Common myeloid progenitor, CD34-positive (primary cell): ENCODE results near the gene ASXL1.
A peak's percentile ranks its signal among the peaks of the same experiment; 100 is the strongest.

Source experiments
- CTCF ChIA-PET: fragments of 350-600 bp; sonication (Branson Sonifier 250); formaldehyde crosslinking; loops from one replicate; lab custom pipeline; 2021; ENCODE audit warnings: antibody characterized with exemption; lab: Charles Lee
- POLR2A ChIA-PET: fragments of 350-600 bp; sonication (Branson Sonifier 250); formaldehyde crosslinking; loops from one replicate; lab custom pipeline; 2021; ENCODE audit warnings: antibody characterized with exemption; lab: Charles Lee
- DNase-seq, 3 donors: peaks; one replicate each; pipeline versions ENCODE4 v3.0.0 to v3.0.0-alpha.2; 2013
- H3K27ac ChIP-seq, 2 experiments: 1 replicate in 1 of 2; 2 replicates in 1 of 2; pipeline ENCODE4 v1.7.0; 2013; ENCODE audit warnings: inconsistent platforms in 2 of 2, low read length in 2 of 2, mild to moderate bottlenecking in 2 of 2, low read depth in 1 of 2, moderate library complexity in 1 of 2; ENCODE audit not compliant: severe bottlenecking in 2 of 2, insufficient read depth in 1 of 2, poor library complexity in 1 of 2
- H3K27me3 ChIP-seq, 5 experiments: replicated peaks in 2 of 5; 1 replicate in 3 of 5; 2 replicates in 2 of 5; pipeline versions ENCODE4 v1.6.1 to v1.7.0; 2013; ENCODE audit warnings: low read length in 4 of 5, mild to moderate bottlenecking in 2 of 5, moderate library complexity in 2 of 5, inconsistent platforms in 1 of 5; ENCODE audit not compliant: insufficient read depth in 5 of 5, control insufficient read depth in 4 of 5
- H3K36me3 ChIP-seq, 4 experiments: 1 replicate in 2 of 4; 2 replicates in 2 of 4; pipeline versions ENCODE4 v1.6.1 to v1.7.0; 2013; ENCODE audit warnings: low read length in 3 of 4, control low read depth in 1 of 4, mild to moderate bottlenecking in 1 of 4; ENCODE audit not compliant: control insufficient read depth in 4 of 4, insufficient read depth in 4 of 4
- H3K4me1 ChIP-seq, 4 experiments: 1 replicate in 3 of 4; 2 replicates in 1 of 4; pipeline versions ENCODE4 v1.6.1 to v1.7.1; 2013; ENCODE audit warnings: low read length in 3 of 4, mild to moderate bottlenecking in 3 of 4, control low read depth in 1 of 4, inconsistent platforms in 1 of 4, moderate library complexity in 1 of 4; ENCODE audit not compliant: control insufficient read depth in 4 of 4, insufficient read depth in 4 of 4; ENCODE audit errors: control extremely low read depth in 1 of 4
- H3K4me3 ChIP-seq, 7 experiments: 1 replicate in 4 of 7; 2 replicates in 3 of 7; pipeline versions ENCODE4 v1.5.1 to v1.7.0; 2013; ENCODE audit warnings: mild to moderate bottlenecking in 7 of 7, low read length in 6 of 7, moderate library complexity in 6 of 7, inconsistent platforms in 2 of 7, low read depth in 2 of 7, control low read depth in 1 of 7; ENCODE audit not compliant: insufficient read depth in 4 of 7, control insufficient read depth in 1 of 7; ENCODE audit errors: extremely low read depth in 1 of 7
- H3K9me3 ChIP-seq, 5 experiments: 1 replicate in 4 of 5; 2 replicates in 1 of 5; pipeline versions ENCODE4 v1.6.1 to v1.7.1; 2013; ENCODE audit warnings: low read length in 4 of 5, mild to moderate bottlenecking in 2 of 5, inconsistent platforms in 1 of 5, low read depth in 1 of 5, moderate library complexity in 1 of 5; ENCODE audit not compliant: control insufficient read depth in 4 of 5, insufficient read depth in 2 of 5; ENCODE audit errors: control extremely low read depth in 1 of 5
- WGBS: methylation state at CpG from one replicate; pipeline ENCODE4 v1.1.5; 2013; ENCODE audit not compliant: insufficient coverage; 5-methylcytosine and 5-hydroxymethylcytosine counted together

ASXL1 gene

GRCh38 chr20:32439132-32439829, 81.2 kb downstream of the ASXL1 start:
- ChIA-PET CTCF (interaction anchor here (1.0 to 3.2 kb wide), 8 partner anchors 11 to 282 kb away, joined by 3 to 12 read pairs (median 4); no protein-coding TSS in a partner anchor), POLR2A (no interaction called here)
- H3K27ac ChIP-seq: no peak overlapping the region
- 95% methylated on average over 6 of the region's 11 CpGs for WGBS
- no peaks in the 10 kb centered on the region for H3K9me3 ChIP-seq
- no peak overlapping the region for H3K4me3 ChIP-seq
- H3K27me3 ChIP-seq: no peaks in the 10 kb centered on the region
- peaks cover 0 to 9% (median 0%) of the 10 kb centered on the region in 4 experiments for H3K4me1 ChIP-seq
- DNase-seq: peak in 2 of 3 donors; percentile 49 to 51
- H3K36me3 ChIP-seq: peaks cover 21 to 85% (median 63%) of the 10 kb centered on the region in 4 experiments

GRCh38 chr20:32440069-32440757, 82.1 kb downstream of the ASXL1 start:
- DNase-seq: no peak
- Histone ChIP-seq H3K27me3 (no peaks in the 10 kb centered on the region), H3K36me3 (peaks cover 18 to 85% (median 57%) of the 10 kb centered on the region in 4 experiments), H3K4me3 (no peak overlapping the region), H3K4me1 (peaks cover 0 to 10% (median under 1%) of the 10 kb centered on the region in 4 experiments), H3K9me3 (no peaks in the 10 kb centered on the region), H3K27ac (no peak overlapping the region)
- ChIA-PET POLR2A (no interaction called here), CTCF (interaction anchor here (0.6 to 3.2 kb wide), 8 partner anchors 12 to 283 kb away, joined by 3 to 12 read pairs (median 3); no protein-coding TSS in a partner anchor)
- WGBS: 90% methylated on average over 3 of the region's 6 CpGs

GRCh38 chr20:32440758-32441078, 82.6 kb downstream of the ASXL1 start:
- Histone ChIP-seq H3K27me3 (no peaks in the 10 kb centered on the region), H3K4me1 (peaks cover 0 to 15% (median 5%) of the 10 kb centered on the region in 4 experiments), H3K4me3 (no peak overlapping the region), H3K9me3 (no peaks in the 10 kb centered on the region), H3K36me3 (peaks cover 14 to 85% (median 55%) of the 10 kb centered on the region in 4 experiments), H3K27ac (no peak overlapping the region)
- WGBS: 96% methylated on average over 3 of the region's 4 CpGs
- CTCF ChIA-PET: interaction anchor here (0.6 to 3.2 kb wide), 5 partner anchors 12 to 283 kb away, joined by 3 to 12 read pairs (median 3); no protein-coding TSS in a partner anchor
- POLR2A ChIA-PET: no interaction called here
- no peak for DNase-seq

- 82% methylated on average over 2 of the region's 4 CpGs for WGBS
- Histone ChIP-seq H3K27ac (no peak overlapping the region), H3K4me3 (no peak overlapping the region), H3K27me3 (no peaks in the 10 kb centered on the region), H3K4me1 (peaks cover 0 to 24% (median 14%) of the 10 kb centered on the region in 4 experiments), H3K36me3 (peaks cover 11 to 85% (median 50%) of the 10 kb centered on the region in 4 experiments), H3K9me3 (no peaks in the 10 kb centered on the region)
- CTCF ChIA-PET: interaction anchor here (0.9 to 3.2 kb wide), 4 partner anchors 13 to 104 kb away, joined by 3 to 12 read pairs (median 5); no protein-coding TSS in a partner anchor
- no peak for DNase-seq
- POLR2A ChIA-PET: no interaction called here
Measured at GRCh38 chr20:32441638-32442037, 83.5 kb downstream of the ASXL1 start.

- H3K27ac ChIP-seq: no peak overlapping the region
- ChIA-PET POLR2A (interaction anchor here (0.7 kb wide), 1 partner anchor 9 kb away, joined by 3 read pairs; no protein-coding TSS in a partner anchor), CTCF (interaction anchor here (1.2 to 4.0 kb wide), 5 partner anchors 12 to 105 kb away, joined by 3 to 23 read pairs (median 5); no protein-coding TSS in a partner anchor)
- WGBS: 85% methylated on average over 5 of the region's 10 CpGs
- DNase-seq: no peak
- peaks cover 10 to 85% (median 50%) of the 10 kb centered on the region in 4 experiments for H3K36me3 ChIP-seq
- no peak overlapping the region for H3K4me3 ChIP-seq
- no peaks in the 10 kb centered on the region for H3K9me3 ChIP-seq
- H3K4me1 ChIP-seq: peaks cover 0 to 27% (median 17%) of the 10 kb centered on the region in 4 experiments
- no peaks in the 10 kb centered on the region for H3K27me3 ChIP-seq
Measured at GRCh38 chr20:32442630-32443373, 84.7 kb downstream of the ASXL1 start.

GRCh38 chr20:32443386-32443974, 85.3 kb downstream of the ASXL1 start:
- no peaks in the 10 kb centered on the region for H3K9me3 ChIP-seq
- no peak overlapping the region for H3K27ac ChIP-seq
- DNase-seq: peak in 1 of 3 donors; percentile 30
- no peak overlapping the region for H3K4me3 ChIP-seq
- WGBS: 86% methylated on average over 1 of the region's 3 CpGs
- peaks cover 0 to 26% (median 17%) of the 10 kb centered on the region in 4 experiments for H3K4me1 ChIP-seq
- ChIA-PET CTCF (interaction anchor here (1.0 to 4.0 kb wide), 6 partner anchors 11 to 106 kb away, joined by 3 to 23 read pairs (median 4); no protein-coding TSS in a partner anchor), POLR2A (no interaction called here)
- H3K27me3 ChIP-seq: no peaks in the 10 kb centered on the region
- peaks cover 10 to 85% (median 51%) of the 10 kb centered on the region in 4 experiments for H3K36me3 ChIP-seq
